ENCODE data around the gene RAMACL.
"Not testable (repeated sequence)": the region's sequence is repeated elsewhere in the genome, so short reads cannot be mapped to it uniquely, and the experiment has no call there.

The RAMACL gene
- long read RNA-seq, donor 1, transcript RAMACL-201 (1 exons, 1,991 nt): major isoform, 57 of 57 reads
- long read RNA-seq, donor 1, partial matches to known transcripts: 0 of 57 reads
- long read RNA-seq, donor 1, other reads (novel, unspliced or antisense): 0 of 57 reads
- long read RNA-seq, donor 2, transcript RAMACL-201 (1 exons, 1,991 nt): major isoform, 23 of 23 reads
- long read RNA-seq, donor 2, partial matches to known transcripts: 0 of 23 reads
- long read RNA-seq, donor 2, other reads (novel, unspliced or antisense): 0 of 23 reads
- long read RNA-seq, donor 3, transcript RAMACL-201 (1 exons, 1,991 nt): major isoform, 22 of 22 reads
- long read RNA-seq, donor 3, partial matches to known transcripts: 0 of 22 reads
- long read RNA-seq, donor 3, other reads (novel, unspliced or antisense): 0 of 22 reads
- long read RNA-seq, donor 4, transcript RAMACL-201 (1 exons, 1,991 nt): major isoform, 25 of 25 reads
- long read RNA-seq, donor 4, partial matches to known transcripts: 0 of 25 reads
- long read RNA-seq, donor 4, other reads (novel, unspliced or antisense): 0 of 25 reads
- long read RNA-seq, donor 5, transcript RAMACL-201 (1 exons, 1,991 nt): major isoform, 54 of 54 reads
- long read RNA-seq, donor 5, partial matches to known transcripts: 0 of 54 reads
- long read RNA-seq, donor 5, other reads (novel, unspliced or antisense): 0 of 54 reads
- long read RNA-seq, donor 6, transcript RAMACL-201 (1 exons, 1,991 nt): major isoform, 30 of 30 reads
- long read RNA-seq, donor 6, partial matches to known transcripts: 0 of 30 reads
- long read RNA-seq, donor 6, other reads (novel, unspliced or antisense): 0 of 30 reads
- long read RNA-seq, donor 7, transcript RAMACL-201 (1 exons, 1,991 nt): major isoform, 39 of 39 reads
- long read RNA-seq, donor 7, partial matches to known transcripts: 0 of 39 reads
- long read RNA-seq, donor 7, other reads (novel, unspliced or antisense): 0 of 39 reads
- long read RNA-seq, donor 8, transcript RAMACL-201 (1 exons, 1,991 nt): major isoform, 37 of 37 reads
- long read RNA-seq, donor 8, partial matches to known transcripts: 0 of 37 reads
- long read RNA-seq, donor 8, other reads (novel, unspliced or antisense): 0 of 37 reads

- DNase-seq: no peak
Measured at GRCh38 chr6:166586424-166587156, at the start of gene RAMACL. Gene RAMACL (minus strand): TSS chr6:166586678. CDS start chr6:166586477, 201 bp downstream.

DNA sequence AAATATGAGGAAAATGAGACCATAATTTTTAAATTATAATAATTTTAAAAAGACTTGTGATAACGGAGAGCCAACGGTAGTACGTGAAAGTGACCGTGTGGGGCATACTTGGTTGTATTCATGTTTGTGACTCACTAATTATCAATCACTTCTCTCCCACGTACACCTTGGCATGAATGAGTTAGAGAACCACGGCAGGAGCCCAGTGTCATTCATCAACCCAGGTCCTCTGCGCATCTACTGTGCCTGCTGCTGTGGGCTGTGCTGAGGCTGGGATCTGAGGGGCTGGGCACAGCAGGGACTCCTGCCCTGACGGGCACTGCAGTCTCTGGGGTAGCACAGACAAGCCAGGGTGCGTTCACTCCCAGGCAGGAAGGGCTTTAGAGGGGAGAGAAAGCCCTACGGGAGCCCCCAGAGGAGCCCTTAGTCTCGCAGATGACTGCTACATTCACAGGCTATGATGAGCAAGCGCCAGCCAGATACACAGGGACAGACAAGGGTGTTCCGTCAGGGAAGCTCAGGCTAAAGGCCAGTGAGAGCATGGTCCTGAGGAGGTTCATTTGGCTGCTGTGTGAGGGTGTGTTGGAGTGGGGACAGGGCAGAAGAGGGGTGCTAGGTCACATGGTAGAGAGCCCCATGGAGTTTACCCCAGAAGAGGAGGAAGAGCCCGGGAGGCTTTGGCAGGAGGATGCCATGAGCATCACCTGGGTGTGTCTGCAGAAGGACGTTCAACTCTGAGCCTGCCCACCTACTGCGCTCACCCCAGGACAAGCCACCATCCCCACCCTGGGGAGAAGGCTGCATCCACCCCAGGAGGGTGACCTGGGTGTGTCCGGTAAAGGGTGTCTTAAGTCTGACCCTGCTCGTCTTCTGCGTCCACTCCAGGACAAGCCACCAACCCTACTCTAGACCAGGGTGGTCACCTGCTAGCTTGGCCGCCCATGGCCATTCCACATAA is 48.8 kb upstream of the RAMACL start:
- DNase-seq: no peak

- DNase-seq: not testable (repeated sequence)
Measured at GRCh38 chr6:166634581-166634980, 48.1 kb upstream of the RAMACL start.

- DNase-seq: no peak
Measured at GRCh38 chr6:166633732-166634535, 47.5 kb upstream of the RAMACL start.

- DNase-seq: no peak
Measured at GRCh38 chr6:166632731-166633130, 46.3 kb upstream of the RAMACL start.

DNA sequence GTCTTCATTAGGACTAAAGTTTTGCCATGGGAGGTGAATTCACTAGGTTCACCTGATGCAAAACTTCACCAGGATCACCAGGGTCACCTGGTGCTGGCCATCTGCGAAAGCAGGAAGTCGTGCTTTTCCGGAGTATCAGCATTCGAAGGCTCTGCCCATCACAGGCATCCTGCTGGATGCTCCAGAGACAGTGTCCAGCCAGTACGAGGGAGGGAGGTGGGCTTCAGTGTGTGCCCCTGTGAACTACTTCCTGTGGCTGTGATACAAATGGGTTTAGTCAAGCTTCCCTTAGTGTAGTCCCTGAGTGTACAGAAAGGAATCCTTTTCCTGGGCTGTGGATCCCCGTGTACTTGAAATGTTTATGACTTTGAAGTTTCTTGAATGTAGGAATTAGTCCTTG is 44.0 kb upstream of the RAMACL start:
- no peak for DNase-seq

DNA sequence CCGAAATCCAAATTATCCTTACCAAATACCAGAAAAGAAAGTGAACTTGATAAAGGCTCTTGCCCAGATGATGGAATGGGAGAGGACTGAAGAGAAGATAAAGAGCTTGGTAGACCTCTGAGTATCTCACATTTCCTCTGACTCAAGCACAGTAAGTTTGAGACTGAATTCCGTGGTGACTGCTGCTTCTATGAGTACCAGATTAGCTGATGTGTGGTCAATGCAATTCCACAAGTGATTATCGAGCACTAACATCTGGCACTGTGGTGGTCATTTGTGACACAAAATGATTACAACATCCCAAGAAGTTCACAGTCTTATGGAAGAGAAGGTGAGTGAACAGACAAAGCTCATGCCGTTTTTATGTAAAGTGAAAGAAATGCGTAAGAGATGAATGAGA is 43.1 kb upstream of the RAMACL start:
- no peak for DNase-seq

- DNase-seq: no peak
Measured at GRCh38 chr6:166627875-166628801, 41.7 kb upstream of the RAMACL start.

- DNase-seq: peak; percentile 98
Measured at GRCh38 chr6:166627033-166627874, 40.8 kb upstream of the RAMACL start, which contains the start of gene RPS6KA2. Gene RPS6KA2 (minus strand): TSS chr6:166627251. CDS start chr6:166627019, 232 bp downstream.

GRCh38 chr6:166626177-166627032 is 39.9 kb upstream of the RAMACL start:
- peak; percentile 74 for DNase-seq

DNA sequence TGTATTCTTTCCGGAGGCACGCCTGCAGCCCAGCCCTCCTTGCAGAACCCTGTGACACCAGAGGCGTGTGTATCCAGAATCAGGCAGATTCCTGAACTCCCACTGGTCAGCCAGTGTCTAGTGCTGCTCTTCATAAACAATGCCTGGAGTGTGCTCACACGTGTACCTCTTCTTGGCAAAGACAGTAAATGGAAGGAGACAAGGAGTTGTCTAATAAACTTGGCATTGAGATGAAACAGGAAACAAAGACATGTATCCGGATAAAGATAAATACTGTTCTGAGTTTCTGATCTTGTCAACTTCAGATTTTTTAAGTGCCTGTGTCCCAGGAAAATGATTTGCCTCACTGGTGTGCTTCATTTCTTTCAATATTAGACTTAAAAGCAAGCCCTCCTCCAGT is 38.9 kb upstream of the RAMACL start:
- no peak for DNase-seq

- no peak for DNase-seq
Measured at GRCh38 chr6:166624275-166624674, 37.8 kb upstream of the RAMACL start.

DNA sequence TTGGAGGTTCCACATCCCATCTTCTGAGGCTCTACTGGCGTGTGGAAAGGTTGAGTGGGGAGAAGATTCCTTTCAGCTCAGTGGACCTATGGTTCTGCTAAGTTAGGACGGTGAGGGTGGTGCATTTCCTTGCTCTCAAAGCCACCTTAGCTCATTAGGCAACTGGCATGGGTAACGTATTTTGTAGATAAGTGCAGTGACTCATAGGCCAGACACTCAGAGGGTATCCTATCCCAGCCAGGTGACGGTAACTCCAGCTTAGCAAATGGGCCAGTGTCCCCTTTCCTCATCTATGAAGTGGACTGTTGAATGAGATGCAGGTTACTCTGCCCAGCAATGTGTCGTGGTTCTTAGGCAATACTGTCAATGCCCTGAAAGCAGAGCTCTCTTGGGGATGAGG is 36.8 kb upstream of the RAMACL start:
- DNase-seq: no peak

GRCh38 chr6:166621114-166621540 is 34.6 kb upstream of the RAMACL start:
- DNase-seq: no peak

DNA sequence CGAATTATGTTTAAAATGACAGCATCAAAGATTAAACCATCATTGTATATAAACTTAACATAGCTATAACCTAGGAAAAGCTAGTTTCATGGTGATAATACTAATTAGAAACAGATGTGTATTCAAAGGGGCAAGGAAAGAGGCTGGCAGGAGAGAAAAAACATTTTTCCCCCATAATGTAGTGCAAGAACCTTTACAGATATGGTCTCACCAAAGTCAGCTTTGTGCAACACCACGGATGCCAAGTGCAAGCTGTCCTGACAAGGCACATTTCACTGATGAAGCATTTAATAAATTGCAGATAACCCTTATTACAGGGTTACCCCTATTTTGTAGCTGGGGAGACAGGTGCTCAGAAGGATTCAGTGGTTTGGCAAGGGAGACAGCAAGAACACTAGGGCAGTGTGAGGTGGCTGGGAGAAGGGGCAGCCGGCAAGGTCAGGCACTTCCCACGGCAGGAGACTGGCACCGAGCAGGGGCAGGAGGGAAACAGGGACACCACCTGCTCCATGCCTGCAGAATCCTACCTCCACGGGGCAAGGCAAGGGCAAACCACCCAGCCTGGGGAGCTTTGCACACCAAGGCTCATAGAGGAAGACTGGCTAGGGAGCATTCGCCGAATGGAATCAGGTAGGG is 34.1 kb upstream of the RAMACL start:
- DNase-seq: no peak

DNA sequence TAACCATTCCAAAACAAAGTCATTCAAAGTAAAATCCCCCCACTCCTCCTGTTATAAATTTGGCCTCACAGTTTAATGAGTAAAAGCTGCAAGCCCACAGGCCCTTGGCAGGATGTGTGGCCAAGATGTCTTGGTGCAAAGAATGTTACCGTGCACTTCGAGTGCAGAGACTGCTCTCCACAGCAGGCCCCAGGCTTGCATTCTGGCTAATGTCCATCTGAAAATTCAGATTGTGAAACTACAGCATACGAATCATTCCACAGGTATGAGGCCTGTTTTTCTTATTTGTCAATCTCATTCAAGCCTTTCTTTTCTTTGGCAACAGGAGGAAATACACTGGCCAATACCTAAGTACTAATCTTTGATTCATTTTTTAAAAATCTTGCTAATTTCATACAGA is 33.4 kb upstream of the RAMACL start:
- no peak for DNase-seq

Measured in right kidney (tissue), 9 donors.